ENCODE data around the gene FAM131C. TPM values are rescaled to one million over a fixed set of nuclear protein-coding genes. Genes with fewer than 3 reads are reported as not detected.

FAM131C gene
- total and polyA plus RNA-seq, 2 donors (not counting 1 experiment from before 2014, with no cell fraction given), result 0.34 to 0.50 TPM

DNA sequence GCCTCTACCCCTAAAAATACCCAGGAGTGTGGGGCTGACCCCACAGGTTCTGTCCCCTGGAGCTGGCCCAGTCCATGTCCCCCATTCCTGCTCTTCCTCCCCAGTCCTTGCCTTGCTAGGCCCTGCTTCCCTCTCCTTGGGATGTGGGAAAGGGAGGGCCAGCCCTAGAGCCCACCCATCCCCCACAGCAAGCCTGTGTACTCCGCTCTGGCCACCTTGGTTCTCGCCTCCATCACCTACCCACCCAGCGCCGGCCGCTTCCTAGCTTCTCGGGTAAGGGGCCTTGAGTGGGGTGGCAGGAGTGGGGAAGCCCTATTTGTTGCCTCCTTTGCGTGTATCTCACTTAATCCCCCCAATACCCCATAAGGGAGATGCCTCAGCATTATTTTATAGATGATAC lies 23.1 kb downstream of the FAM131C start:
- no peaks in the 10 kb centered on the region for H3K27me3 ChIP-seq (ENCODE audit: control insufficient read depth, insufficient read depth, low read length)
- no peaks in the 10 kb centered on the region for H3K9me3 ChIP-seq (ENCODE audit: control insufficient read depth, insufficient read depth, low read depth, low read length)
- TF ChIP-seq EZH2 (IDR thresholded peaks at IDR 0.05; ENCODE audit: low read length, missing control alignments), result no peak
- TF ChIP-seq, protein P1, sequence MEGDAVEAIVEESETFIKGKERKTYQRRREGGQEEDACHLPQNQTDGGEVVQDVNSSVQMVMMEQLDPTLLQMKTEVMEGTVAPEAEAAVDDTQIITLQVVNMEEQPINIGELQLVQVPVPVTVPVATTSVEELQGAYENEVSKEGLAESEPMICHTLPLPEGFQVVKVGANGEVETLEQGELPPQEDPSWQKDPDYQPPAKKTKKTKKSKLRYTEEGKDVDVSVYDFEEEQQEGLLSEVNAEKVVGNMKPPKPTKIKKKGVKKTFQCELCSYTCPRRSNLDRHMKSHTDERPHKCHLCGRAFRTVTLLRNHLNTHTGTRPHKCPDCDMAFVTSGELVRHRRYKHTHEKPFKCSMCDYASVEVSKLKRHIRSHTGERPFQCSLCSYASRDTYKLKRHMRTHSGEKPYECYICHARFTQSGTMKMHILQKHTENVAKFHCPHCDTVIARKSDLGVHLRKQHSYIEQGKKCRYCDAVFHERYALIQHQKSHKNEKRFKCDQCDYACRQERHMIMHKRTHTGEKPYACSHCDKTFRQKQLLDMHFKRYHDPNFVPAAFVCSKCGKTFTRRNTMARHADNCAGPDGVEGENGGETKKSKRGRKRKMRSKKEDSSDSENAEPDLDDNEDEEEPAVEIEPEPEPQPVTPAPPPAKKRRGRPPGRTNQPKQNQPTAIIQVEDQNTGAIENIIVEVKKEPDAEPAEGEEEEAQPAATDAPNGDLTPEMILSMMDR (conservative IDR thresholded peaks at IDR 0.05 in 1 of 2, IDR thresholded peaks at IDR 0.05 in 1 of 2; ENCODE audit: low read depth in 1 of 2, low read length in 2 of 2), result no peak
- H3K27ac ChIP-seq (ENCODE audit: insufficient read depth, low read length), result no peak overlapping the region
- no peak for DNase-seq (ENCODE audit: low read depth in 2 of 2)
- no peaks in the 10 kb centered on the region for H3K4me1 ChIP-seq (ENCODE audit: control insufficient read depth, extremely low read depth, insufficient read depth, low read length)
- H4K20me1 ChIP-seq (ENCODE audit: control insufficient read depth, extremely low read depth, insufficient read depth, low read length), result no peaks in the 10 kb centered on the region
- H3K4me3 ChIP-seq (replicated peaks in 1 of 4; ENCODE audit: control extremely low read depth in 1 of 4, insufficient read depth in 1 of 4, low read depth in 3 of 4, low read length in 4 of 4), result no peak overlapping the region
- no peak overlapping the region for H2AFZ ChIP-seq (ENCODE audit: low read length)
- no peak overlapping the region for H3K9ac ChIP-seq (ENCODE audit: insufficient read depth, low read length)
- H3K4me2 ChIP-seq (ENCODE audit: extremely low read depth, insufficient read depth, low read length), result no peak overlapping the region
- H3K36me3 ChIP-seq (ENCODE audit: control insufficient read depth, insufficient read depth, low read length), result no peaks in the 10 kb centered on the region
- H3K79me2 ChIP-seq (ENCODE audit: control insufficient read depth, insufficient read depth, low read length), result no peaks in the 10 kb centered on the region

DNA sequence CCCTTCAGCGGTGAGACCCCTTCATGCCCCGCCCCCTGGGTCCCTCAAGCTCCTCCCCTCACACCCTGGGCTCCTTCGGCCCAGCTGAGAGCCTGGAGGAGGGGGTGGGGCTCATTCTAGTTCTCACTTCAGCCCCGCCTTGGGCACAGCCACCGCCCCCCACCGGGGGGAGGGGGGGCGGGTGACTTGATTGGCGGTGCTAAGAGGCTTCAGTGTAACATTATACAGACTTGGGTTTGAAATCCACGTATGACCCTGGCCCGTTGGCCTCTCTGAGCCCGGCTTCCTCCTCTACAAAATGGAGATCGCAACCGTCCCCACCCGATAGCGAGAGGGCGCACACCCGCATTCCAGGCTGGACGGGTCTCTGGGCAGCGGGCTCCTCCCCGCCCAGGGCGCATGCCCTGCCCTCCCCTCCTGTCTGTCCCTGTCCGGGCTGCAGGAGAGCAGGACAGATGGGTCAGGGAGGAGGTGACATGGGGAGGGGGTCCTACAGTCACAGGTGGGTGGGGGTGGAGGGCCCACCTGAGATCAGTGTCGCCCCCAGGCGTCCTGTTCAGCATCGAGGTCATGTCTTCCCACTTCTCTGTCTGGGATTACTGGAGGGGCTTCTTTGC lies 24.8 kb downstream of the FAM131C start:
- Histone ChIP-seq H3K9ac (ENCODE audit: insufficient read depth, low read length) (peak overlapping the region; percentile 13), H2AFZ (ENCODE audit: low read length) (peak overlapping the region; percentile 20), H3K4me2 (ENCODE audit: extremely low read depth, insufficient read depth, low read length) (peak overlapping the region; percentile 75), H3K4me3 (replicated peaks in 1 of 4; ENCODE audit: control extremely low read depth in 1 of 4, insufficient read depth in 1 of 4, low read depth in 3 of 4, low read length in 4 of 4) (peak overlapping the region in 2 of 4 experiments; percentile 46 to 52), H3K9me3 (ENCODE audit: control insufficient read depth, insufficient read depth, low read depth, low read length) (no peaks in the 10 kb centered on the region), H3K27me3 (ENCODE audit: control insufficient read depth, insufficient read depth, low read length) (no peaks in the 10 kb centered on the region), H3K27ac (ENCODE audit: insufficient read depth, low read length) (no peak overlapping the region), H3K4me1 (ENCODE audit: control insufficient read depth, extremely low read depth, insufficient read depth, low read length) (no peaks in the 10 kb centered on the region), H4K20me1 (ENCODE audit: control insufficient read depth, extremely low read depth, insufficient read depth, low read length) (no peaks in the 10 kb centered on the region), H3K36me3 (ENCODE audit: control insufficient read depth, insufficient read depth, low read length) (no peaks in the 10 kb centered on the region), H3K79me2 (ENCODE audit: control insufficient read depth, insufficient read depth, low read length) (no peaks in the 10 kb centered on the region)
- DNase-seq (ENCODE audit: low read depth in 2 of 2), result peak; percentile 46 to 49
- TF ChIP-seq, protein P1 (conservative IDR thresholded peaks at IDR 0.05 in 1 of 2, IDR thresholded peaks at IDR 0.05 in 1 of 2; ENCODE audit: low read depth in 1 of 2, low read length in 2 of 2), result no peak
- no peak for TF ChIP-seq EZH2 (IDR thresholded peaks at IDR 0.05; ENCODE audit: low read length, missing control alignments)

DNA sequence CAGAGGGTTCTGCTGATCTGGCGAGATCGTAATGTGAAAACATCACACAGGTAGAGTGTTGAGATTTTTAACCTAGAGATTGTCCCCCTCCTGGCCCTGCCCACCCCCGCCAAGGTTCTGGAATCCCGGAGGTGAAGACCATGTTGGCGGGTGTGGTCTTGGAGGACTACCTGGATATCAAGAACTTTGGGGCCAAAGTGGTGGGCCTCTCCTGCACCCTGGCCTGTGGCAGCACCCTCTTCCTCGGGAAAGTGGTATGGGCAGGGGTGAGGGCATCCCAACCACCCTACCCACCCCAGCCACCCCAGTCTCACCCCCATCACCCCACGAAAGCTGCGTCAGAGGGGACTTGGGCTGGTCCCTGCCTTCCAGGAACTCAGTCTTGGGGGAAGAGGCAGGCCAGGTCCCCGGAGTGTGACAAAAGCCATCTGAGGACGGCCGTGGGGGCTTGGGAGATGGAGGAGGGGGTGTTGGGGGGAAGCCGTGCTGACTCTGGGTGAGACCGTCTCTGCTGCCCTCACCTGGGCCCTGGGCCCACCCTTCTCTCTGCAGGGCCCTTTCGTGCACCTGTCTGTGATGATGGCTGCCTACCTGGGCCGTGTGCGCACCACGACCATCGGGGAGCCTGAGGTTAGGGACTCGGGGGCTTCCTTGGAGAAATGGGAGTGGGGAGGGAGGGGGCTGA lies 25.5 kb downstream of the FAM131C start:
- no peak overlapping the region for H3K4me2 ChIP-seq (ENCODE audit: extremely low read depth, insufficient read depth, low read length)
- H3K27me3 ChIP-seq (ENCODE audit: control insufficient read depth, insufficient read depth, low read length), result no peaks in the 10 kb centered on the region
- no peak overlapping the region for H3K9ac ChIP-seq (ENCODE audit: insufficient read depth, low read length)
- no peak for DNase-seq (ENCODE audit: low read depth in 2 of 2)
- TF ChIP-seq EZH2 (IDR thresholded peaks at IDR 0.05; ENCODE audit: low read length, missing control alignments), result no peak
- TF ChIP-seq, protein P1 (conservative IDR thresholded peaks at IDR 0.05 in 1 of 2, IDR thresholded peaks at IDR 0.05 in 1 of 2; ENCODE audit: low read depth in 1 of 2, low read length in 2 of 2), result no peak
- no peak overlapping the region for H3K4me3 ChIP-seq (replicated peaks in 1 of 4; ENCODE audit: control extremely low read depth in 1 of 4, insufficient read depth in 1 of 4, low read depth in 3 of 4, low read length in 4 of 4)
- H3K36me3 ChIP-seq (ENCODE audit: control insufficient read depth, insufficient read depth, low read length), result no peaks in the 10 kb centered on the region
- H4K20me1 ChIP-seq (ENCODE audit: control insufficient read depth, extremely low read depth, insufficient read depth, low read length), result no peaks in the 10 kb centered on the region
- no peak overlapping the region for H3K27ac ChIP-seq (ENCODE audit: insufficient read depth, low read length)
- no peaks in the 10 kb centered on the region for H3K9me3 ChIP-seq (ENCODE audit: control insufficient read depth, insufficient read depth, low read depth, low read length)
- no peak overlapping the region for H2AFZ ChIP-seq (ENCODE audit: low read length)
- no peaks in the 10 kb centered on the region for H3K4me1 ChIP-seq (ENCODE audit: control insufficient read depth, extremely low read depth, insufficient read depth, low read length)
- no peaks in the 10 kb centered on the region for H3K79me2 ChIP-seq (ENCODE audit: control insufficient read depth, insufficient read depth, low read length)

Data from fibroblast of lung (primary cell).